GM23338 (cell line): Measurements from ENCODE around the gene NUMB. TPM values are rescaled to one million over a fixed set of nuclear protein-coding genes. Genes with fewer than 3 reads are reported as not detected.

Source experiments
- ATAC-seq: fragments of 200-7000 bp; cut with Tn5 transposase; 3 replicates; pipeline ENCODE4 v1.9.1; 2020
- DNase-seq: peaks from one replicate; pipeline ENCODE4 v3.0.0-alpha.2; 2015; ENCODE audit warnings: low spot score
- H2AFZ ChIP-seq: fragments of 200-600 bp; sonication (generic); 2 replicates; pipeline ENCODE4 v1.8.0; 2016; ENCODE audit warnings: antibody characterized with exemption, mild to moderate bottlenecking, moderate library complexity
- H3F3A ChIP-seq: fragments of 200-600 bp; sonication (generic); replicated peaks from 2 replicates; pipeline ENCODE4 v1.8.0; 2017; ENCODE audit warnings: antibody characterized with exemption, mixed run types, low read depth
- H3K27ac ChIP-seq: fragments of 200-600 bp; sonication (generic); 2 replicates; pipeline ENCODE4 v1.6.1; 2016; ENCODE audit warnings: low read depth
- H3K27me3 ChIP-seq: fragments of 200-600 bp; sonication (generic); 2 replicates; pipeline ENCODE4 v1.8.0; 2016; ENCODE audit warnings: mild to moderate bottlenecking, mixed run types, moderate library complexity; ENCODE audit not compliant: insufficient read depth
- H3K36me3 ChIP-seq: fragments of 200-600 bp; sonication (generic); 2 replicates; pipeline ENCODE4 v1.8.0; 2016; ENCODE audit warnings: mild to moderate bottlenecking; ENCODE audit not compliant: insufficient read depth
- H3K4me1 ChIP-seq: fragments of 200-600 bp; sonication (generic); 2 replicates; pipeline ENCODE4 v1.8.0; 2016; ENCODE audit warnings: mild to moderate bottlenecking, moderate library complexity; ENCODE audit not compliant: insufficient read depth
- H3K4me2 ChIP-seq: fragments of 200-600 bp; sonication (generic); 2 replicates; pipeline ENCODE4 v1.7.1; 2017; ENCODE audit warnings: mixed run types
- H3K4me3 ChIP-seq: fragments of 200-600 bp; sonication (generic); 2 replicates; pipeline ENCODE4 v1.6.1; 2016; ENCODE audit warnings: mixed run types
- H3K79me2 ChIP-seq: fragments of 200-600 bp; sonication (generic); replicated peaks from 2 replicates; pipeline ENCODE4 v1.8.0; 2017; ENCODE audit warnings: mild to moderate bottlenecking; ENCODE audit not compliant: insufficient read depth
- H3K9me2 ChIP-seq: fragments of 200-600 bp; sonication (generic); 2 replicates; pipeline ENCODE4 v1.8.0; 2017; ENCODE audit not compliant: insufficient read depth
- H4K20me1 ChIP-seq: fragments of 200-600 bp; sonication (generic); replicated peaks from 2 replicates; pipeline ENCODE4 v1.8.0; 2017; ENCODE audit warnings: mild to moderate bottlenecking; ENCODE audit not compliant: insufficient read depth
- H3K27ac Mint-ChIP-seq: 2 replicates; pipeline ENCODE4 v1.8.0; 2020; ENCODE audit warnings: inconsistent platforms, mild to moderate bottlenecking, moderate library complexity, mixed read lengths
- H3K27me3 Mint-ChIP-seq: 3 replicates; pipeline ENCODE4 v1.8.0; 2022; ENCODE audit warnings: low read depth, mild to moderate bottlenecking, moderate library complexity, mixed read lengths, inconsistent platforms; ENCODE audit not compliant: insufficient read depth, poor library complexity
- H3K36me3 Mint-ChIP-seq: 3 replicates; pipeline ENCODE4 v1.8.0; 2021; ENCODE audit warnings: low read depth, mild to moderate bottlenecking, inconsistent platforms, moderate library complexity, mixed read lengths
- H3K4me1 Mint-ChIP-seq: 3 replicates; pipeline ENCODE4 v1.8.0; 2020; ENCODE audit warnings: mild to moderate bottlenecking, inconsistent platforms, mixed read lengths
- H3K4me3 Mint-ChIP-seq: 3 replicates; pipeline ENCODE4 v1.8.0; 2021; ENCODE audit warnings: moderate library complexity, mild to moderate bottlenecking, inconsistent platforms, mixed read lengths
- H3K9me3 Mint-ChIP-seq: 3 replicates; pipeline ENCODE4 v1.8.0; 2020; ENCODE audit warnings: moderate library complexity, mild to moderate bottlenecking, inconsistent platforms, mixed read lengths
- CTCF ChIP-seq, 2 experiments: fragments of 200-600 bp in 1 of 2; sonication (generic) in 1 of 2; conservative IDR thresholded peaks; 2 replicates each; pipeline versions ENCODE4 v1.5.1 to v1.6.1; 2016 to 2017; ENCODE audit warnings: antibody characterized with exemption in 2 of 2, low read depth in 2 of 2, mild to moderate bottlenecking in 2 of 2, moderate library complexity in 1 of 2
- ZNF462 ChIP-seq: fragments of 250-450 bp; sonication (Bioruptor Pico); IDR thresholded peaks from 2 replicates; pipeline ENCODE4 v1.5.0; 2020; ENCODE audit warnings: mild to moderate bottlenecking, moderate library complexity
- polyA plus RNA-seq: library from polyadenylated mRNA; unstranded; fragments of >200 nt; fragmentation: Nextera tagmentation; extraction: Ambion mirVana; gene quantifications from 2 replicates; pipeline ENCODE4 v1.2.1, GENCODE V29; 2016
- total RNA-seq: library from RNA; depleted of rRNA; stranded (reverse); fragments of >200 nt; shearing (Covaris generic); gene quantifications from 2 replicates; pipeline ENCODE4 v1.2.3, GENCODE V29; 2014
- TF ChIP-seq, protein P1 (sequence below): IDR thresholded peaks from one replicate; pipeline ENCODE4 v1.6.1; 2018; ENCODE audit warnings: antibody characterized with exemption; ENCODE audit not compliant: unreplicated experiment

Gene NUMB
- total and polyA plus RNA-seq, 2 experiments from 2014 or later, result 32.1 to 36.7 TPM

DNA sequence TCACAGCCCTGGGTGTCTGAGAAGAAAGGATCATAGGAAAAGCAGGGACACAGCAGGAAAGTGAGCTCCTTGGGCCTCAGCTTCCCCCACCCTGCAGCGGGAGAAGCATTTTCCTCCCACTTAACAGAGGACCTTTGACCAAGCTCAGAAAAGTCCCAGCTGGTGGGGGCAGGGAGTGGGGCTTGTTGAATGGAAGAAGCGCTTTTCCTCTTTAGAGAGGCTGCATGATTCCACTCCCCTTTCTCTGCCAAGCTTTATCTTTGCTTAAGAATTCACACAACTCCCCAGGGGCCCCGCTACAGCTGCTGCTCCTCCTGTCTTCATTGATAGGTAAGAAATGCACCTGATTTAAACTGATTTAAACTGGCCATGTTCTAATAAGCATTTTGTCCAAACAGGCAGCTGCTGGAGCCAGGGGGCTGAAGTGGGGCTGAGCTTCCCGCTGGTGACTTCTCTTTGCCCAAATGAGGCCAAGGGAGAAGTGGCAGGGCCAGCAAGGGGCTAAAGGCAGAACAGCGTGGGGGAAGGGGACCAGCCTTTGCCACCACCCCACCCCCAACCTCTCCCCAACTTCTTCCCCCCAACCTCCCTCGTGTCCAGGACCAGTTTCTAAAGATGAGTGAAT lies 222.7 kb downstream of the NUMB start:
- H3K4me3 ChIP-seq, result peak overlapping the region; percentile 69

More for the DNA sequence above, 222.7 kb downstream of the NUMB start:
- peaks cover 30% of the 10 kb centered on the region for H3F3A ChIP-seq
- H3K27me3 ChIP-seq, result peaks cover 51% of the 10 kb centered on the region
- H3K27me3 Mint-ChIP-seq, result peaks cover 49% of the 10 kb centered on the region
- peak overlapping the region; percentile 80 for H3K4me3 Mint-ChIP-seq
- no peaks in the 10 kb centered on the region; the same call in 2 of the 3 replicates for H3K9me3 Mint-ChIP-seq
- no peaks in the 10 kb centered on the region for H3K36me3 ChIP-seq
- no peaks in the 10 kb centered on the region for H3K9me2 ChIP-seq
- peaks cover 59% of the 10 kb centered on the region for H3K4me1 ChIP-seq
- H3K27ac Mint-ChIP-seq, result peak overlapping the region; percentile 93
- ATAC-seq (peak; percentile 23), DNase-seq (peak; percentile 83)
- H3K27ac ChIP-seq, result peak overlapping the region; percentile 90
- no peaks in the 10 kb centered on the region for H3K79me2 ChIP-seq
- H3K4me2 ChIP-seq, result peak overlapping the region; percentile 96
- peaks cover 69% of the 10 kb centered on the region for H3K4me1 Mint-ChIP-seq
- H3K36me3 Mint-ChIP-seq, result peaks cover 2% of the 10 kb centered on the region; the same call in 1 of the 3 replicates
- 0 out of 2 replicates have a peak, but pooled peaks cover 3% of the 10 kb centered on the region for H4K20me1 ChIP-seq
- TF ChIP-seq CTCF (conservative IDR thresholded peaks at IDR 0.05; ENCODE audit: low read depth in 2 of 2) (no peak), ZNF462 (CRISPR knock-in tag) (peak; percentile 50; the same call in 1 of the 2 replicates)
- TF ChIP-seq, protein P1, sequence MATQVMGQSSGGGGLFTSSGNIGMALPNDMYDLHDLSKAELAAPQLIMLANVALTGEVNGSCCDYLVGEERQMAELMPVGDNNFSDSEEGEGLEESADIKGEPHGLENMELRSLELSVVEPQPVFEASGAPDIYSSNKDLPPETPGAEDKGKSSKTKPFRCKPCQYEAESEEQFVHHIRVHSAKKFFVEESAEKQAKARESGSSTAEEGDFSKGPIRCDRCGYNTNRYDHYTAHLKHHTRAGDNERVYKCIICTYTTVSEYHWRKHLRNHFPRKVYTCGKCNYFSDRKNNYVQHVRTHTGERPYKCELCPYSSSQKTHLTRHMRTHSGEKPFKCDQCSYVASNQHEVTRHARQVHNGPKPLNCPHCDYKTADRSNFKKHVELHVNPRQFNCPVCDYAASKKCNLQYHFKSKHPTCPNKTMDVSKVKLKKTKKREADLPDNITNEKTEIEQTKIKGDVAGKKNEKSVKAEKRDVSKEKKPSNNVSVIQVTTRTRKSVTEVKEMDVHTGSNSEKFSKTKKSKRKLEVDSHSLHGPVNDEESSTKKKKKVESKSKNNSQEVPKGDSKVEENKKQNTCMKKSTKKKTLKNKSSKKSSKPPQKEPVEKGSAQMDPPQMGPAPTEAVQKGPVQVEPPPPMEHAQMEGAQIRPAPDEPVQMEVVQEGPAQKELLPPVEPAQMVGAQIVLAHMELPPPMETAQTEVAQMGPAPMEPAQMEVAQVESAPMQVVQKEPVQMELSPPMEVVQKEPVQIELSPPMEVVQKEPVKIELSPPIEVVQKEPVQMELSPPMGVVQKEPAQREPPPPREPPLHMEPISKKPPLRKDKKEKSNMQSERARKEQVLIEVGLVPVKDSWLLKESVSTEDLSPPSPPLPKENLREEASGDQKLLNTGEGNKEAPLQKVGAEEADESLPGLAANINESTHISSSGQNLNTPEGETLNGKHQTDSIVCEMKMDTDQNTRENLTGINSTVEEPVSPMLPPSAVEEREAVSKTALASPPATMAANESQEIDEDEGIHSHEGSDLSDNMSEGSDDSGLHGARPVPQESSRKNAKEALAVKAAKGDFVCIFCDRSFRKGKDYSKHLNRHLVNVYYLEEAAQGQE, result no peak
- peak overlapping the region; percentile 79 for H2AFZ ChIP-seq
